GM12878 (cell line): Measurements from ENCODE around the gene SCMH1. TPM values are rescaled to one million over a fixed set of nuclear protein-coding genes. Genes with fewer than 3 reads are reported as not detected.

Experiments
- ATAC-seq: fragments of 200-7000 bp; cut with Tn5 transposase; 3 replicates; pipeline ENCODE4 v1.9.1; 2020; ENCODE audit warnings: mild to moderate bottlenecking, moderate library complexity
- BruUV-seq: library from RNA; stranded (reverse); fragments of 400-500 nt; replicated peaks from 2 replicates; lab custom pipeline; 2021; lab: Mats Ljungman, UMichigan
- CTCF ChIA-PET: fragments of 300-600 bp; sonication (Branson Sonifier 250); formaldehyde crosslinking; extraction: SDS; loops from one replicate; lab custom pipeline; 2021; ENCODE audit warnings: inconsistent platforms; lab: Yijun Ruan, JAX
- POLR2A ChIA-PET: fragments of 350-600 bp; formaldehyde crosslinking; extraction: SDS; loops from one replicate; lab custom pipeline; 2021; ENCODE audit warnings: inconsistent platforms; lab: Charles Lee
- RAD21 ChIA-PET: fragments of 300-600 bp; sonication (Branson Sonifier 250); formaldehyde crosslinking; loops from one replicate; lab custom pipeline; 2023; ENCODE audit warnings: antibody characterized with exemption; ENCODE audit not compliant: unreplicated experiment; lab: Charles Lee
- SMC1A ChIA-PET: fragments of 300-600 bp; sonication (Branson Sonifier 250); formaldehyde crosslinking; loops from one replicate; lab custom pipeline; 2023; ENCODE audit not compliant: unreplicated experiment, uncharacterized antibody; lab: Charles Lee
- DNase-seq: peaks from one replicate; pipeline ENCODE4 v3.0.0-alpha.2; 2011; ENCODE audit warnings: low read depth, low spot score
- FAIRE-seq: peaks from 3 replicates; lab custom pipeline; 2011; peaks lifted over from hg19 to GRCh38; lab: Jason Lieb, UNC
- H2AFZ ChIP-seq: 2 replicates; pipeline ENCODE4 v1.6.0; 2011; ENCODE audit warnings: low read depth, low read length, control low read depth; ENCODE audit not compliant: control insufficient read depth
- H3K27ac ChIP-seq: 2 replicates; pipeline ENCODE4 v1.5.1; 2011; ENCODE audit warnings: control low read depth; ENCODE audit not compliant: control insufficient read depth, insufficient read depth
- H3K27me3 ChIP-seq, 2 experiments: replicated peaks in 1 of 2; 2 replicates each; pipeline versions ENCODE4 v1.6.0 to v1.6.1; 2011; ENCODE audit warnings: low read length in 1 of 2; ENCODE audit not compliant: control insufficient read depth in 2 of 2, insufficient read depth in 2 of 2
- H3K36me3 ChIP-seq, 2 experiments: 2 replicates each; pipeline ENCODE4 v1.5.1; 2011; ENCODE audit warnings: low read length in 1 of 2; ENCODE audit not compliant: control insufficient read depth in 2 of 2, insufficient read depth in 2 of 2
- H3K4me1 ChIP-seq: 2 replicates; pipeline ENCODE4 v1.6.1; 2011; ENCODE audit warnings: mild to moderate bottlenecking, low read length, moderate library complexity, mixed read lengths; ENCODE audit not compliant: control insufficient read depth, insufficient read depth
- H3K4me2 ChIP-seq: 2 replicates; pipeline ENCODE4 v1.6.0; 2011; ENCODE audit warnings: control low read depth; ENCODE audit not compliant: control insufficient read depth, insufficient read depth
- H3K4me3 ChIP-seq: fragments of 200-600 bp; sonication (generic); 2 replicates; pipeline ENCODE4 v1.5.1; 2016
- H3K79me2 ChIP-seq: 2 replicates; pipeline ENCODE4 v1.6.0; 2011; ENCODE audit warnings: low read length; ENCODE audit not compliant: control insufficient read depth, insufficient read depth
- H3K9ac ChIP-seq: 2 replicates; pipeline ENCODE4 v1.8.0; 2011; ENCODE audit warnings: low read length, control low read depth, mixed read lengths; ENCODE audit not compliant: control insufficient read depth, insufficient read depth
- H3K9me3 ChIP-seq: replicated peaks from 3 replicates; pipeline ENCODE4 v1.5.1; 2011; ENCODE audit warnings: mild to moderate bottlenecking, low read length; ENCODE audit not compliant: control insufficient read depth, insufficient read depth
- H4K20me1 ChIP-seq: 2 replicates; pipeline ENCODE4 v1.6.0; 2011; ENCODE audit not compliant: control insufficient read depth, insufficient read depth
- CREB1 ChIP-seq: IDR thresholded peaks from 2 replicates; pipeline ENCODE4 v1.6.1; 2012; ENCODE audit warnings: low read depth, mild to moderate bottlenecking, inconsistent platforms
- E4F1 ChIP-seq: fragments of 450-650 bp; IDR thresholded peaks from 2 replicates; pipeline ENCODE4 v1.6.1; 2018; ENCODE audit warnings: borderline replicate concordance, mild to moderate bottlenecking; ENCODE audit not compliant: partially characterized antibody
- FOXK2 ChIP-seq: fragments of 450-650 bp; IDR thresholded peaks from 2 replicates; pipeline ENCODE4 v1.6.1; 2017; ENCODE audit warnings: mild to moderate bottlenecking, moderate library complexity
- IRF3 ChIP-seq: fragments of 450-650 bp; IDR thresholded peaks from 2 replicates; pipeline ENCODE4 v1.6.1; 2014; ENCODE audit warnings: mild to moderate bottlenecking
- MYB ChIP-seq: fragments of 150-350 bp; IDR thresholded peaks from 2 replicates; pipeline ENCODE4 v1.6.1; 2014; ENCODE audit warnings: mild to moderate bottlenecking, low read depth, low read length, borderline replicate concordance
- NR2C2 ChIP-seq: IDR thresholded peaks from 2 replicates; pipeline ENCODE4 v1.6.1; 2011; ENCODE audit warnings: borderline replicate concordance, low read depth; ENCODE audit not compliant: control insufficient read depth, insufficient read length
- PML ChIP-seq: IDR thresholded peaks from 2 replicates; pipeline ENCODE4 v1.6.1; 2012; ENCODE audit warnings: low read length, inconsistent platforms
- RELA ChIP-seq: fragments of 450-650 bp; IDR thresholded peaks from 2 replicates; pipeline ENCODE4 v1.8.0; 2014; ENCODE audit warnings: borderline replicate concordance; ENCODE audit not compliant: partially characterized antibody
- RFX5 ChIP-seq: IDR thresholded peaks from 2 replicates; pipeline ENCODE4 v1.6.1; 2011; ENCODE audit warnings: low read depth, low read length, improper control_type of control experiment
- TAF1 ChIP-seq: IDR thresholded peaks from 2 replicates; pipeline ENCODE4 v1.6.1; 2011; ENCODE audit warnings: mild to moderate bottlenecking, low read depth, low read length, borderline replicate concordance
- ZBED1 ChIP-seq: IDR thresholded peaks from 2 replicates; pipeline ENCODE4 v1.6.1; 2016; ENCODE audit warnings: borderline replicate concordance
- ZNF24 ChIP-seq: fragments of 450-650 bp; IDR thresholded peaks from 2 replicates; pipeline ENCODE4 v1.6.1; 2017; ENCODE audit warnings: antibody characterized with exemption, mild to moderate bottlenecking
- in situ Hi-C: fragments of 300-500 bp; cut with MboI; formaldehyde crosslinking; loops from 9 replicates; pipeline ENCODE4 v1.14.3; 2018; ENCODE audit warnings: mixed read lengths
- intact Hi-C: fragments of 100-400 bp; cut with micrococcal nuclease; formaldehyde crosslinking; loops from one replicate; pipeline ENCODE4 v1.14.2; 2022; ENCODE audit not compliant: unreplicated experiment
- polyA plus RNA-seq, 11 experiments: library from polyadenylated mRNA; depleted of rRNA in 4 of 11; unstranded in 6 of 11; stranded (reverse) in 5 of 11; fragments of >200 nt; fragmentation: Nextera tagmentation in 4 of 11; fragmentation: Illumina TruSeq in 1 of 11; extraction: Ambion mirVana in 4 of 11; extraction: Trizol in 1 of 11; gene quantifications; 1 replicate in 1 of 11; 2 replicates in 10 of 11; pipeline versions ENCODE4 v1.2.1 to v1.2.3, GENCODE V29; 2011 to 2016; ENCODE audit warnings: inconsistent platforms in 2 of 11, missing spikeins in 2 of 11, low read depth in 1 of 11
- total RNA-seq, 4 experiments: library from RNA; depleted of rRNA in 3 of 4; stranded (reverse); fragments of >200 nt in 3 of 4; fragmentation: Illumina TruSeq in 1 of 4; extraction: Trizol in 1 of 4; gene quantifications; 2 replicates each; pipeline versions ENCODE4 v1.2.1 to v1.2.3, GENCODE V29; 2013 to 2021
- TF ChIP-seq, protein P1 (sequence below): fragments of 450-650 bp; IDR thresholded peaks from 2 replicates; pipeline ENCODE4 v1.6.1; 2016; ENCODE audit warnings: mild to moderate bottlenecking

SCMH1 gene
- total and polyA plus RNA-seq, 10 of the 15 experiments (the other 5 are each of a cell fraction or from before 2014, with no cell fraction given): 7.5 to 44.1 (median 27.8) TPM

DNA sequence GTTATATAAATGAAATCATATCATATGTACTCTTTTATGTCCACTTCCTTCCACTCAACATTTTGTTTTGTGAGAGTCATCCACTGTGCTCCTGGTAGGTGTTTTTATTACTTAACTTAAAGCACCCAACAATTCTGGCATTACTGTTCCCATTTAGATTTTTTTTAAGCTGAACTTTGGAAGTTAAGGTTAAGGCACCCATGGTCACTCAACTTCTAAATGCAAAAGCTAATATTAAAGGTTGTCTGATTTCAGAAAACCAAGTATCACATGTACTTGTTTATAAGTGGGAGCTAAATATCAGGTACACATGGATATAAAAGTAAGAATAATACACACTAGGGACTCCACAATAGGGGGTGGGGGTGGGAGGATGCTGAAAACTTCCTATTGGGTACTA, 42.7 kb downstream of the SCMH1 start:
- in situ Hi-C loops (no loop called here), intact Hi-C loops (no loop called here)
- Histone ChIP-seq H3K4me3 (no peak overlapping the region), H3K4me1 (no peaks in the 10 kb centered on the region), H3K9ac (no peak overlapping the region), H3K4me2 (no peak overlapping the region), H3K9me3 (peaks cover 4% of the 10 kb centered on the region; the same call in 2 of the 3 replicates), H3K27ac (no peak overlapping the region), H3K36me3 (peaks cover 0 to 2% of the 10 kb centered on the region in 2 experiments; a peak in 2 of 4 replicates), H3K79me2 (peaks cover 1% of the 10 kb centered on the region), H2AFZ (no peak overlapping the region), H3K27me3 (no peaks in the 10 kb centered on the region), H4K20me1 (no peaks in the 10 kb centered on the region)
- no peak for FAIRE-seq
- TF ChIP-seq RFX5: no peak
- TF ChIP-seq TAF1: no peak
- no peak for TF ChIP-seq RELA
- no peak for TF ChIP-seq ZBED1
- no peak for TF ChIP-seq IRF3
- no peak for TF ChIP-seq MYB
- no peak for TF ChIP-seq CREB1
- TF ChIP-seq, protein P1, sequence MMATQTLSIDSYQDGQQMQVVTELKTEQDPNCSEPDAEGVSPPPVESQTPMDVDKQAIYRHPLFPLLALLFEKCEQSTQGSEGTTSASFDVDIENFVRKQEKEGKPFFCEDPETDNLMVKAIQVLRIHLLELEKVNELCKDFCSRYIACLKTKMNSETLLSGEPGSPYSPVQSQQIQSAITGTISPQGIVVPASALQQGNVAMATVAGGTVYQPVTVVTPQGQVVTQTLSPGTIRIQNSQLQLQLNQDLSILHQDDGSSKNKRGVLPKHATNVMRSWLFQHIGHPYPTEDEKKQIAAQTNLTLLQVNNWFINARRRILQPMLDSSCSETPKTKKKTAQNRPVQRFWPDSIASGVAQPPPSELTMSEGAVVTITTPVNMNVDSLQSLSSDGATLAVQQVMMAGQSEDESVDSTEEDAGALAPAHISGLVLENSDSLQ: no peak
- no peak for TF ChIP-seq PML
- no peak for TF ChIP-seq ZNF24
- TF ChIP-seq FOXK2: no peak
- TF ChIP-seq NR2C2: no peak
- no peak for TF ChIP-seq E4F1
- no TSS peak for BruUV-seq
- RAD21 ChIA-PET: no interaction called here
- no peak for DNase-seq
- CTCF ChIA-PET: no interaction called here
- SMC1A ChIA-PET: no interaction called here
- POLR2A ChIA-PET: interaction anchor here (0.6 to 0.7 kb wide), 2 partner anchors 10 to 219 kb away, joined by 5 to 8 read pairs; no protein-coding TSS in a partner anchor
- no peak for ATAC-seq
